ENCODE results near the gene PIP5K1B. TPM values are rescaled to one million over a fixed set of nuclear protein-coding genes. Genes with fewer than 3 reads are reported as not detected.

Gene PIP5K1B
- total RNA-seq, 1 donor from 2014 or later = 0.87 TPM

GRCh38 chr9:68843239-68843638 is 138.2 kb downstream of the PIP5K1B start:
- Mint-ChIP-seq H3K27me3 (ENCODE audit: low read depth) (no peaks in the 10 kb centered on the region), H3K4me3 (no peak overlapping the region), H3K4me1 (no peaks in the 10 kb centered on the region), H3K9me3 (no peaks in the 10 kb centered on the region), H3K27ac (no peak overlapping the region), H3K36me3 (no peaks in the 10 kb centered on the region)
- no peak for DNase-seq (ENCODE audit: low spot score in 2 of 2, unreplicated experiment in 2 of 2)
- TF ChIP-seq, protein P1, sequence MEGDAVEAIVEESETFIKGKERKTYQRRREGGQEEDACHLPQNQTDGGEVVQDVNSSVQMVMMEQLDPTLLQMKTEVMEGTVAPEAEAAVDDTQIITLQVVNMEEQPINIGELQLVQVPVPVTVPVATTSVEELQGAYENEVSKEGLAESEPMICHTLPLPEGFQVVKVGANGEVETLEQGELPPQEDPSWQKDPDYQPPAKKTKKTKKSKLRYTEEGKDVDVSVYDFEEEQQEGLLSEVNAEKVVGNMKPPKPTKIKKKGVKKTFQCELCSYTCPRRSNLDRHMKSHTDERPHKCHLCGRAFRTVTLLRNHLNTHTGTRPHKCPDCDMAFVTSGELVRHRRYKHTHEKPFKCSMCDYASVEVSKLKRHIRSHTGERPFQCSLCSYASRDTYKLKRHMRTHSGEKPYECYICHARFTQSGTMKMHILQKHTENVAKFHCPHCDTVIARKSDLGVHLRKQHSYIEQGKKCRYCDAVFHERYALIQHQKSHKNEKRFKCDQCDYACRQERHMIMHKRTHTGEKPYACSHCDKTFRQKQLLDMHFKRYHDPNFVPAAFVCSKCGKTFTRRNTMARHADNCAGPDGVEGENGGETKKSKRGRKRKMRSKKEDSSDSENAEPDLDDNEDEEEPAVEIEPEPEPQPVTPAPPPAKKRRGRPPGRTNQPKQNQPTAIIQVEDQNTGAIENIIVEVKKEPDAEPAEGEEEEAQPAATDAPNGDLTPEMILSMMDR (IDR thresholded peaks at IDR 0.05; ENCODE audit: unreplicated experiment) = no peak

- H3K4me3 Mint-ChIP-seq = no peak overlapping the region
- H3K9me3 Mint-ChIP-seq = no peaks in the 10 kb centered on the region
- H3K27me3 Mint-ChIP-seq (ENCODE audit: low read depth) = no peaks in the 10 kb centered on the region
- no peak overlapping the region for H3K27ac Mint-ChIP-seq
- no peaks in the 10 kb centered on the region for H3K4me1 Mint-ChIP-seq
- no peaks in the 10 kb centered on the region for H3K36me3 Mint-ChIP-seq
- TF ChIP-seq, protein P1 (IDR thresholded peaks at IDR 0.05; ENCODE audit: unreplicated experiment) = no peak
- DNase-seq (ENCODE audit: low spot score in 2 of 2, unreplicated experiment in 2 of 2) = no peak
Measured at GRCh38 chr9:68844157-68844556, 139.1 kb downstream of the PIP5K1B start.

GRCh38 chr9:68844631-68845612 is 139.9 kb downstream of the PIP5K1B start:
- DNase-seq (ENCODE audit: low spot score in 2 of 2, unreplicated experiment in 2 of 2) = peak in 1 of 2 experiments; percentile 45
- no peaks in the 10 kb centered on the region for H3K9me3 Mint-ChIP-seq
- H3K4me1 Mint-ChIP-seq = no peaks in the 10 kb centered on the region
- no peak overlapping the region for H3K4me3 Mint-ChIP-seq
- H3K27me3 Mint-ChIP-seq (ENCODE audit: low read depth) = no peaks in the 10 kb centered on the region
- no peak overlapping the region for H3K27ac Mint-ChIP-seq
- no peaks in the 10 kb centered on the region for H3K36me3 Mint-ChIP-seq
- TF ChIP-seq, protein P1 (IDR thresholded peaks at IDR 0.05; ENCODE audit: unreplicated experiment) = peak; percentile 64

- no peaks in the 10 kb centered on the region for H3K9me3 Mint-ChIP-seq
- DNase-seq (ENCODE audit: low spot score in 2 of 2, unreplicated experiment in 2 of 2) = no peak
- H3K27me3 Mint-ChIP-seq (ENCODE audit: low read depth) = no peaks in the 10 kb centered on the region
- H3K27ac Mint-ChIP-seq = no peak overlapping the region
- TF ChIP-seq, protein P1 (IDR thresholded peaks at IDR 0.05; ENCODE audit: unreplicated experiment) = no peak
- H3K36me3 Mint-ChIP-seq = no peaks in the 10 kb centered on the region
- H3K4me1 Mint-ChIP-seq = no peaks in the 10 kb centered on the region
- H3K4me3 Mint-ChIP-seq = no peak overlapping the region
Measured at GRCh38 chr9:68847765-68848164, 142.7 kb downstream of the PIP5K1B start.

GRCh38 chr9:68851657-68852056 is 146.6 kb downstream of the PIP5K1B start:
- Mint-ChIP-seq H3K36me3 (no peaks in the 10 kb centered on the region), H3K27ac (no peak overlapping the region), H3K27me3 (ENCODE audit: low read depth) (peaks cover 12% of the 10 kb centered on the region), H3K4me3 (no peak overlapping the region), H3K4me1 (no peaks in the 10 kb centered on the region), H3K9me3 (no peaks in the 10 kb centered on the region)
- no peak for DNase-seq (ENCODE audit: low spot score in 2 of 2, unreplicated experiment in 2 of 2)
- TF ChIP-seq, protein P1 (IDR thresholded peaks at IDR 0.05; ENCODE audit: unreplicated experiment) = no peak

All from mesothelial cell of epicardium (in vitro differentiated cells).